GM12874 (cell line): Measurements from ENCODE around the gene LDLR.

ENCODE experiments used
- TF ChIP-seq, protein P1 (sequence below): IDR thresholded peaks from 2 replicates; pipeline ENCODE4 v1.5.1; 2011; ENCODE audit warnings: low read depth, mild to moderate bottlenecking, control low read depth, low read length, moderate library complexity; ENCODE audit not compliant: insufficient read depth

Gene LDLR

DNA sequence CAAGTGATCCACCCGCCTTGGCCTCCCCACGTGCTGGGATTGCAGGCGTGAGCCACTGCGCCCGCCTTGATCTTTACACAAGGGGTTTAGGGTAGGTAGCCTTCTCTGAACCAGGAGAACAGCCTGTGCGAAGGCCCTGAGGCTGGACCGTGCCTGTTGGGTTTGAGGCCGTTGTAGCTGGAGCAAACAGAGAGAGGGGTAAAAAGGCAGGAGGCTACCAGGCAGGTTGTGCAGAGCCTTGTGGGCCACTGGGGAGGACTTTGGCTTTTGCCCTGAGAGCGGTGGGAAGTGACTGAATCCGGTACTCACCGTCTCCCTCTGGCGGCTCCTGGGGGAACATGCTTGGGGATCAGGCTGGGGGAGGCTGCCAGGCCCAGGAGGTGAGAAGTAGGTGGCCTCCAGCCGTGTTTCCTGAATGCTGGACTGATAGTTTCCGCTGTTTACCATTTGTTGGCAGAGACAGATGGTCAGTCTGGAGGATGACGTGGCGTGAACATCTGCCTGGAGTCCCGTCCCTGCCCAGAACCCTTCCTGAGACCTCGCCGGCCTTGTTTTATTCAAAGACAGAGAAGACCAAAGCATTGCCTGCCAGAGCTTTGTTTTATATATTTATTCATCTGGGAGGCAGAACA, 41.7 kb downstream of the LDLR start:
- TF ChIP-seq, protein P1, sequence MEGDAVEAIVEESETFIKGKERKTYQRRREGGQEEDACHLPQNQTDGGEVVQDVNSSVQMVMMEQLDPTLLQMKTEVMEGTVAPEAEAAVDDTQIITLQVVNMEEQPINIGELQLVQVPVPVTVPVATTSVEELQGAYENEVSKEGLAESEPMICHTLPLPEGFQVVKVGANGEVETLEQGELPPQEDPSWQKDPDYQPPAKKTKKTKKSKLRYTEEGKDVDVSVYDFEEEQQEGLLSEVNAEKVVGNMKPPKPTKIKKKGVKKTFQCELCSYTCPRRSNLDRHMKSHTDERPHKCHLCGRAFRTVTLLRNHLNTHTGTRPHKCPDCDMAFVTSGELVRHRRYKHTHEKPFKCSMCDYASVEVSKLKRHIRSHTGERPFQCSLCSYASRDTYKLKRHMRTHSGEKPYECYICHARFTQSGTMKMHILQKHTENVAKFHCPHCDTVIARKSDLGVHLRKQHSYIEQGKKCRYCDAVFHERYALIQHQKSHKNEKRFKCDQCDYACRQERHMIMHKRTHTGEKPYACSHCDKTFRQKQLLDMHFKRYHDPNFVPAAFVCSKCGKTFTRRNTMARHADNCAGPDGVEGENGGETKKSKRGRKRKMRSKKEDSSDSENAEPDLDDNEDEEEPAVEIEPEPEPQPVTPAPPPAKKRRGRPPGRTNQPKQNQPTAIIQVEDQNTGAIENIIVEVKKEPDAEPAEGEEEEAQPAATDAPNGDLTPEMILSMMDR = peak; percentile 88

DNA sequence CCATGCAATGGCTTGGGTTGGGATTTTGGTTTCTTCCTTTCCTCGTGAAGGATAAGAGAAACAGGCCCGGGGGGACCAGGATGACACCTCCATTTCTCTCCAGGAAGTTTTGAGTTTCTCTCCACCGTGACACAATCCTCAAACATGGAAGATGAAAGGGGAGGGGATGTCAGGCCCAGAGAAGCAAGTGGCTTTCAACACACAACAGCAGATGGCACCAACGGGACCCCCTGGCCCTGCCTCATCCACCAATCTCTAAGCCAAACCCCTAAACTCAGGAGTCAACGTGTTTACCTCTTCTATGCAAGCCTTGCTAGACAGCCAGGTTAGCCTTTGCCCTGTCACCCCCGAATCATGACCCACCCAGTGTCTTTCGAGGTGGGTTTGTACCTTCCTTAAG, 42.2 kb downstream of the LDLR start:
- TF ChIP-seq, protein P1 = no peak

DNA sequence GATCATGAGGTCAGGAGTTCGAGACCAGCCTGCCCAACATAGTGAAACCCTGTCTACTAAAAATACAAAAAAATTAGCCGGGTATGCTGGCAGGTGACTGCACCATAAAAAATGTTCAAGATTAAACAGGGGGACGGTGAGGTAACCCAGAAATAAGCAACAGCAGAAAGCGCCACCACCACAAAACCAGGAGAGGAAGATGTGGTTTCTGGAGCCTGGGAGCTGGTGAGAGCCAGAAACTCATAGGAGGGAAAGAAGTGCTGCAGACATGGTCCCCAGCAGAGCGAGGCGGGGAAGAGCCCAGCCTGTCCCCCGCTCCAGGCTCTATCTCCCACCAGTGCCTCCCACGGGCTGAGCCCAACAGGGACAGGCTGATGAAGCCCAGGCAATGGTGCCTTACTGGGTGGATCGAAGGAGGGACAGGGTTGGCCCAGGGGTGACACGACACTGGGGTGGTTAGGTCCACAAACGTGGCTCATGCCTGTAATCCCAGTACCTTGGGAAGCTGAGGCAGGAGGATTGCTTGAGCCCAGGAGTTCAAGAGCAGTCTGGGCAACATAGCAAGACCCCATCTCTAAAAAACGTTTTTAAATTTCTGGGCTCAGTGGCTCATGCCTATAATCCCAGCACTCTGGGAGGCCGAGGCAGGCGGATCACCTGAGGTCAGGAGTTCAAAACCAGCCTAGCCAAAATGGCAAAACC, 47.3 kb downstream of the LDLR start:
- TF ChIP-seq, protein P1 = no peak

DNA sequence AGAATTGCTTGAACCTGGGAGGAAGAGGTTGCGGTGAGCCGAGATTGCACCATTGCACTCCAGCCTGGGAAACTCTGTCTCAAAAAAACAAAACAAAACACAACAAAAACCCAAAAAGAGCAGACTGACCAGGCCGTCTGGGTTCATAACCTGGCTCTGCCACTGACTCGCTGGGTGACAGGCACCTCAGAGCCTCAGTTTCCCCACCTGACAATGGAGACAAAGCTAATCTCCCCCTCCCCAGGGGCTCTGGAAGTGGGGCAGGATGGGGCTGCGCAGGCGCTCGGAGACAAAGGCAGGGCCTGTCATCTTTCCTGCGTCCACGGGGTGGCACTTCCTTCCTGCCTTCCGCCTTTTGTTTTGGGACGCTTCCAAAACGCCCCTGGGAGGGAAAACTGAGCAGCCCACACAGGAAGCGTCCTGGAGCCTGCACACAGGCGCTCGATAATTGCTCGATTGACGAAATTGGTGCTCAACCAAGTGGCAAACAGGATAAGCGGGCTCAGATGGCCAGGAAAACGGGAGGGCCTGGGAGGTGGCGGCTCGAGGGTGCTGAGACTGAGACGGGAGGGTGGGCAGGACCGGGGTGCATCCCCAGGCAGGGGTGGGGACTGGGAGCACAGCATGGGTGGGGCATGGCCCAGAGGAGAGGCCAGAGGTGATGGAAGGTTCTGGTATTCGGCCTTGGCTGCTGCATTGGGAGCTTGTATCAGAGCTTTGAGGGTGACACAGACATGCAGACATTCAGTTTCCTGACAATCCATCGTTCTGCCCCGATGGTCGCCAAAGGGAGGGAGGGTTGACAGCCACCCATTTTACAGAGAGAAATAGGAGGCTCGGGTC, 48.5 kb downstream of the LDLR start:
- TF ChIP-seq, protein P1 = peak; percentile 73

DNA sequence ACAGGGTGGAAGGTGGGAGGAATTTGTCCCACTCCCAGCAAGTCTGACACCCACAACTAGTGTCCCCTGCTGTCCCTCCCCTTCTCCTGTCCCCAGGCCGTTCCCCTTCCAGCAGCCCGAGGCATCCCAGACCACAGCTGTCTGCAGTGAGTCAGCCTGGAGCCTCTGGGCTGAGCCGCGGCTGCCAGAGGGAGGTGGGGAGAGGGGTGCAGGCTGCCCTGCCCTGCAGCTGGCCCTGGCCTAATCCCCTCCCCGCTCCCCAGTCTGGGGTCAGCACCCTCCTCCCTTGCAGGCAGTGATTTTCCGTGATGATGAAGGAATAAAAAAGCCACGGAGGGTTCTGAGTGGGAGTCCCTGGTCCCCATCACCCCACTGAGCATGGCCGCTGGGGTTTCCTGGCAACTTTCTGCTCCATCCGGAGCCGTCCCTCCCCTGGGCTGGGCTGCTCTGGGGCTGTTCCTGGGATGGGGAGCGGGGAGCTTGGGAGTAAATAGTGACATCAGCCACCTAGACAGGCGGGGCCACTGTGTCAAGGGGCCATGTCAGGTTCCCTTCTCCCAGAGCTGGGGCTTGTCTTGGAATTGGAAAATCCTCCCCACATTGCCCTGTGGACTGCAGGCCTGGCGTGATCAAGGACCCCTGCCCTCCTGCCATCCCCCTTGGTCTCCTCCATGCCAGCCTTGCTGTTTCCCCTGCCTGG, 49.5 kb downstream of the LDLR start:
- TF ChIP-seq, protein P1 = no peak

DNA sequence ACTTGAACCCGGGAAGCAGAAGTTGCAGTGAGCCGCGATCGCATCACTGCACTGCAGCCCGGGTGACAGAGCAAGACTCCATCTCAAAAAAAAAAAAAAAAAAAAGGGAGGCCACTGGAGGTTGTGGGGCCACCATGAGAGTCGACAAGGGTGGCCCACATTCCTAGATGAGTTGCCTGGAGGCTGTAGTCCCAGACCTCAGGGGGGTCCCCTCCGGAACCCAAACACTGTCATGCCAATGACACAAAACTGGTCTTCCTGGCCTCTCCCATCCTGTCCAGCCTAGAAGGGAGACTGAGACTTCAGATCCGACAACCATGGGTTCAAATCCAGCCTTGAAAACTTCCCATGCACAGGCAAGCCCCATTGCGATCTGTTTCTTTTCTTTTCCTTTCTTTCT, 51.6 kb downstream of the LDLR start:
- TF ChIP-seq, protein P1 = no peak
